GM13976 (cell line): ENCODE data around the gene SMIM32.

Experiments
- DNase-seq: peaks from one replicate; pipeline ENCODE4 v3.0.0; 2012; ENCODE audit warnings: low spot score
- CTCF ChIP-seq: IDR thresholded peaks from 2 replicates; pipeline ENCODE4 v1.5.1; 2012; ENCODE audit warnings: borderline replicate concordance, mild to moderate bottlenecking; ENCODE audit not compliant: insufficient read depth; ENCODE audit errors: extremely low read depth, missing control alignments, control extremely low read depth
- in situ Hi-C: fragments of 300-500 bp; cut with MboI; formaldehyde crosslinking; loops from one replicate; pipeline ENCODE4 v1.12.0; 2022; ENCODE audit warnings: low sequenced_read_pairs, mixed read lengths, inconsistent platforms; ENCODE audit not compliant: unreplicated experiment

SMIM32 gene

GRCh38 chr5:136155761-136156160 lies 37.2 kb downstream of the SMIM32 start:
- in situ Hi-C loops, result no loop called here
- DNase-seq, result no peak
- TF ChIP-seq CTCF, result no peak

GRCh38 chr5:136155078-136155477 lies 37.9 kb downstream of the SMIM32 start:
- TF ChIP-seq CTCF, result no peak
- DNase-seq, result no peak
- in situ Hi-C loops, result no loop called here

GRCh38 chr5:136153581-136154236 lies 39.3 kb downstream of the SMIM32 start:
- DNase-seq, result no peak
- in situ Hi-C loops, result no loop called here
- no peak for TF ChIP-seq CTCF

GRCh38 chr5:136149891-136150290 lies 43.1 kb downstream of the SMIM32 start:
- TF ChIP-seq CTCF, result no peak
- no peak for DNase-seq
- in situ Hi-C loops, result no loop called here

GRCh38 chr5:136147632-136148031 lies 45.3 kb downstream of the SMIM32 start:
- no peak for DNase-seq
- TF ChIP-seq CTCF, result no peak
- in situ Hi-C loops, result no loop called here

- no peak for TF ChIP-seq CTCF
- no peak for DNase-seq
- in situ Hi-C loops, result no loop called here
Measured at GRCh38 chr5:136146201-136146600, 46.8 kb downstream of the SMIM32 start.

- in situ Hi-C loops, result no loop called here
- no peak for TF ChIP-seq CTCF
Measured at GRCh38 chr5:136145030-136145429, 47.9 kb downstream of the SMIM32 start.

More at GRCh38 chr5:136145030-136145429, 47.9 kb downstream of the SMIM32 start:
- no peak for DNase-seq
